ENCODE data around the gene EPHB6.

Gene EPHB6

GRCh38 chr7:142806957-142807356 lies 47.9 kb upstream of the EPHB6 start:
- no peaks in the 10 kb centered on the region for H3K4me1 ChIP-seq (ENCODE audit: control insufficient read depth, insufficient read depth, low read length)
- ChIA-PET CTCF (interaction anchor here (1.0 to 4.9 kb wide), 9 partner anchors 10 to 272 kb away, joined by 3 to 41 read pairs (median 7); no protein-coding TSS in a partner anchor), POLR2A (no interaction called here)

GRCh38 chr7:142807855-142808460 lies 46.9 kb upstream of the EPHB6 start:
- Histone ChIP-seq H3K27ac (ENCODE audit: extremely low read depth, low read depth, low read length) (no peak overlapping the region), H3K4me3 (ENCODE audit: low read depth, low read length) (no peak overlapping the region), H3K9me3 (ENCODE audit: control insufficient read depth, insufficient read depth, low read depth, low read length) (no peaks in the 10 kb centered on the region), H3K4me1 (ENCODE audit: control insufficient read depth, insufficient read depth, low read length) (no peaks in the 10 kb centered on the region), H3K36me3 (ENCODE audit: control insufficient read depth in 2 of 2, insufficient read depth in 1 of 2, low read length in 2 of 2) (no peaks in the 10 kb centered on the region)
- TF ChIP-seq ZNF561 (tag by site-specific recombination; IDR thresholded peaks at IDR 0.05; ENCODE audit: borderline replicate concordance) (no peak), MYNN (tag by site-specific recombination; IDR thresholded peaks at IDR 0.05; ENCODE audit: borderline replicate concordance) (no peak), FEZF1 (tag by site-specific recombination; IDR thresholded peaks at IDR 0.05) (no peak), ZSCAN4 (tag by site-specific recombination; IDR thresholded peaks at IDR 0.05) (no peak), ZNF19 (tag by site-specific recombination; IDR thresholded peaks at IDR 0.05; ENCODE audit: low read depth) (no peak), PRDM4 (tag by site-specific recombination; IDR thresholded peaks at IDR 0.05) (no peak), SP7 (tag by site-specific recombination; IDR thresholded peaks at IDR 0.05) (no peak), ZNF830 (tag by site-specific recombination; IDR thresholded peaks at IDR 0.05; ENCODE audit: low read depth) (no peak), ZNF530 (tag by site-specific recombination; IDR thresholded peaks at IDR 0.05; ENCODE audit: low read depth) (no peak), ZNF549 (tag by site-specific recombination; IDR thresholded peaks at IDR 0.05) (no peak)
- CTCF ChIA-PET = interaction anchor here (0.7 to 4.9 kb wide), 11 partner anchors 9 to 273 kb away, joined by 3 to 41 read pairs (median 5); no protein-coding TSS in a partner anchor
- POLR2A ChIA-PET = interaction anchor here (1.1 kb wide), 1 partner anchor 11 kb away, joined by 3 read pairs; no protein-coding TSS in a partner anchor

More at GRCh38 chr7:142806957-142807356, 47.9 kb upstream of the EPHB6 start:
- Histone ChIP-seq H3K4me3 (ENCODE audit: low read depth, low read length) (no peak overlapping the region), H3K9me3 (ENCODE audit: control insufficient read depth, insufficient read depth, low read depth, low read length) (no peaks in the 10 kb centered on the region), H3K27ac (ENCODE audit: extremely low read depth, low read depth, low read length) (no peak overlapping the region), H3K36me3 (ENCODE audit: control insufficient read depth in 2 of 2, insufficient read depth in 1 of 2, low read length in 2 of 2) (no peaks in the 10 kb centered on the region)
- TF ChIP-seq TCF7L2 (IDR thresholded peaks at IDR 0.05; ENCODE audit: borderline replicate concordance, low read depth, low read length) (no peak), ZBTB44 (tag by site-specific recombination; IDR thresholded peaks at IDR 0.05) (no peak)

- Histone ChIP-seq H3K9me3 (ENCODE audit: control insufficient read depth, insufficient read depth, low read depth, low read length) (no peaks in the 10 kb centered on the region), H3K4me3 (ENCODE audit: low read depth, low read length) (no peak overlapping the region), H3K4me1 (ENCODE audit: control insufficient read depth, insufficient read depth, low read length) (no peaks in the 10 kb centered on the region), H3K27ac (ENCODE audit: extremely low read depth, low read depth, low read length) (no peak overlapping the region), H3K36me3 (ENCODE audit: control insufficient read depth in 2 of 2, insufficient read depth in 1 of 2, low read length in 2 of 2) (no peaks in the 10 kb centered on the region)
- CTCF ChIA-PET = interaction anchor here (0.6 to 4.9 kb wide), 8 partner anchors 9 to 277 kb away, joined by 3 to 41 read pairs (median 6); no protein-coding TSS in a partner anchor
- POLR2A ChIA-PET = interaction anchor here (1.1 kb wide), 1 partner anchor 12 kb away, joined by 3 read pairs; no protein-coding TSS in a partner anchor
- TF ChIP-seq SALL2 (tag by site-specific recombination; IDR thresholded peaks at IDR 0.05; ENCODE audit: borderline replicate concordance) (no peak), ZNF488 (tag by site-specific recombination; IDR thresholded peaks at IDR 0.05) (no peak), KLF16 (tag by site-specific recombination; IDR thresholded peaks at IDR 0.05) (no peak), ZNF510 (tag by site-specific recombination; IDR thresholded peaks at IDR 0.05; ENCODE audit: insufficient replicate concordance) (no peak), ZSCAN30 (tag by site-specific recombination; IDR thresholded peaks at IDR 0.05) (no peak), ZNF10 (tag by site-specific recombination; IDR thresholded peaks at IDR 0.05) (no peak), RBAK (tag by site-specific recombination; IDR thresholded peaks at IDR 0.05) (no peak), GLIS1 (tag by site-specific recombination; IDR thresholded peaks at IDR 0.05) (no peak), PRDM4 (tag by site-specific recombination; IDR thresholded peaks at IDR 0.05) (no peak), ZNF211 (tag by site-specific recombination; IDR thresholded peaks at IDR 0.05; ENCODE audit: low read depth) (no peak), ZNF843 (tag by site-specific recombination; IDR thresholded peaks at IDR 0.05) (no peak)
Measured at GRCh38 chr7:142808461-142808801, 46.4 kb upstream of the EPHB6 start.
